Measurements from ENCODE around the gene PAX2.

DNA sequence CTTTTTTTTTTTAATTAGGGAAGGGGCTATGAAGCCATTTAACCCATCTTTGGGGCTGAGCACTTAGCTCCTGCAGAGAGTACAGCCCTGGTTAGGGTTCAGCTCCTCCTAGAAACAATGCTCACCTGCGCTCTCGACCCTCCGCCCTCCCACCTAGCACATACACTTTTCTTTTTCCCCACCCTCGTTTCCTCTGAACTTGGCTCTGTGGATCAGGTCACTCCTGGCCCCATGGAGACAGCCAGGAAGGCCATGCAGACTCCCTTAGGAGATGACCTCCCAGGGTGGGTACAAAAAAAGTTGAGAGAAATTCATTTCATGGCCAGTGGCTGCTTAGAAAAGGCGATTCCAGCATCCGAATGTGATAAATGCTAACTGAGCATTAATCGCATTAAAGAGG is 15.8 kb downstream of the PAX2 start:
- TF ChIP-seq, protein P1, sequence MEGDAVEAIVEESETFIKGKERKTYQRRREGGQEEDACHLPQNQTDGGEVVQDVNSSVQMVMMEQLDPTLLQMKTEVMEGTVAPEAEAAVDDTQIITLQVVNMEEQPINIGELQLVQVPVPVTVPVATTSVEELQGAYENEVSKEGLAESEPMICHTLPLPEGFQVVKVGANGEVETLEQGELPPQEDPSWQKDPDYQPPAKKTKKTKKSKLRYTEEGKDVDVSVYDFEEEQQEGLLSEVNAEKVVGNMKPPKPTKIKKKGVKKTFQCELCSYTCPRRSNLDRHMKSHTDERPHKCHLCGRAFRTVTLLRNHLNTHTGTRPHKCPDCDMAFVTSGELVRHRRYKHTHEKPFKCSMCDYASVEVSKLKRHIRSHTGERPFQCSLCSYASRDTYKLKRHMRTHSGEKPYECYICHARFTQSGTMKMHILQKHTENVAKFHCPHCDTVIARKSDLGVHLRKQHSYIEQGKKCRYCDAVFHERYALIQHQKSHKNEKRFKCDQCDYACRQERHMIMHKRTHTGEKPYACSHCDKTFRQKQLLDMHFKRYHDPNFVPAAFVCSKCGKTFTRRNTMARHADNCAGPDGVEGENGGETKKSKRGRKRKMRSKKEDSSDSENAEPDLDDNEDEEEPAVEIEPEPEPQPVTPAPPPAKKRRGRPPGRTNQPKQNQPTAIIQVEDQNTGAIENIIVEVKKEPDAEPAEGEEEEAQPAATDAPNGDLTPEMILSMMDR (IDR thresholded peaks at IDR 0.05) = no peak
- TF ChIP-seq POLR2AphosphoS5 (IDR thresholded peaks at IDR 0.05) = no peak
- no peak for TF ChIP-seq POLR2A (IDR thresholded peaks at IDR 0.05)
